HG03103 (cell line): ENCODE results near the gene PAM16.
"Not testable (repeated sequence)": the region's sequence is repeated elsewhere in the genome, so short reads cannot be mapped to it uniquely, and the experiment has no call there.

Source experiments
- ATAC-seq: cut with Tn5 transposase; IDR thresholded peaks from one replicate; pipeline ENCODE4 v1.9.1; 2021; ENCODE audit warnings: low read depth; ENCODE audit not compliant: unreplicated experiment

PAM16 gene

GRCh38 chr16:4350787-4351659 lies at the start of gene PAM16:
Gene PAM16, minus strand, starts transcription at chr16:4351321. Its CDS starts 87 bp downstream, at chr16:4351234.
- ATAC-seq = peak; percentile 91

- no peak for ATAC-seq
Observed at GRCh38 chr16:4399001-4399730, 48.0 kb upstream of the PAM16 start.

GRCh38 chr16:4395055-4395726 lies 44.1 kb upstream of the PAM16 start:
- ATAC-seq = no peak

GRCh38 chr16:4393850-4394249 lies 42.7 kb upstream of the PAM16 start:
- ATAC-seq = not testable (repeated sequence)

- no peak for ATAC-seq
Observed at GRCh38 chr16:4393240-4393600, 42.1 kb upstream of the PAM16 start.

GRCh38 chr16:4392382-4393239 lies 41.5 kb upstream of the PAM16 start:
- no peak for ATAC-seq

- ATAC-seq = no peak
Observed at GRCh38 chr16:4391631-4392381, 40.7 kb upstream of the PAM16 start.

- ATAC-seq = no peak
Observed at GRCh38 chr16:4390266-4391260, 39.4 kb upstream of the PAM16 start.

GRCh38 chr16:4389051-4389955 lies 38.2 kb upstream of the PAM16 start:
- ATAC-seq = no peak

GRCh38 chr16:4388271-4389021 lies 37.3 kb upstream of the PAM16 start:
- ATAC-seq = no peak

- ATAC-seq = no peak
Observed at GRCh38 chr16:4387781-4388180, 36.7 kb upstream of the PAM16 start.

GRCh38 chr16:4386951-4387565 lies 35.9 kb upstream of the PAM16 start:
- ATAC-seq = no peak

- no peak for ATAC-seq
Observed at GRCh38 chr16:4386451-4386805, 35.3 kb upstream of the PAM16 start.

- ATAC-seq = no peak
Observed at GRCh38 chr16:4385789-4386450, 34.8 kb upstream of the PAM16 start.

GRCh38 chr16:4385066-4385788 lies 34.1 kb upstream of the PAM16 start:
- no peak for ATAC-seq
